Caco-2 (cell line): ENCODE measurements around the gene ARAP1. TPM values are rescaled to one million over a fixed set of nuclear protein-coding genes. Genes with fewer than 3 reads are reported as not detected.

Experiments used
- BruUV-seq: library from RNA; stranded (reverse); fragments of 400-500 nt; replicated peaks from 2 replicates; lab custom pipeline; 2021; lab: Mats Ljungman, UMichigan
- CTCF ChIA-PET: fragments of 300-600 bp; sonication (Branson Sonifier 250); formaldehyde crosslinking; loops from one replicate; lab custom pipeline; 2022; ENCODE audit warnings: antibody characterized with exemption; lab: Charles Lee
- POLR2A ChIA-PET: fragments of 300-600 bp; sonication (Branson Sonifier 250); formaldehyde crosslinking; loops from one replicate; lab custom pipeline; 2022; ENCODE audit warnings: antibody characterized with exemption; lab: Charles Lee
- DNase-seq, 2 experiments: peaks; one replicate each; pipeline versions ENCODE4 v3.0.0 to v3.0.0-alpha.2; 2020 to 2022
- H3K27me3 ChIP-seq: replicated peaks from 2 replicates; pipeline ENCODE4 v1.6.0; 2011; ENCODE audit warnings: low read length; ENCODE audit not compliant: control insufficient read depth, insufficient read depth
- H3K36me3 ChIP-seq: 2 replicates; pipeline ENCODE4 v1.5.1; 2011; ENCODE audit warnings: low read length; ENCODE audit not compliant: control insufficient read depth, insufficient read depth
- H3K4me1 ChIP-seq: fragments of 250-450 bp; sonication (Bioruptor Pico); 2 replicates; pipeline ENCODE4 v1.5.1; 2020; ENCODE audit warnings: mild to moderate bottlenecking
- H3K4me3 ChIP-seq: 2 replicates; pipeline ENCODE4 v1.5.1; 2011; ENCODE audit warnings: low read depth, mild to moderate bottlenecking, control low read depth, low read length
- H3K9me3 ChIP-seq: fragments of 250-450 bp; sonication (Bioruptor Pico); 2 replicates; pipeline ENCODE4 v1.5.1; 2020; ENCODE audit warnings: mild to moderate bottlenecking, moderate library complexity
- H3K27ac Mint-ChIP-seq: one replicate; pipeline ENCODE4 v1.8.0; 2022; ENCODE audit warnings: mixed read lengths; ENCODE audit not compliant: unreplicated experiment
- H3K27me3 Mint-ChIP-seq: one replicate; pipeline ENCODE4 v1.8.0; 2022; ENCODE audit warnings: mixed read lengths; ENCODE audit not compliant: insufficient read depth, unreplicated experiment
- H3K36me3 Mint-ChIP-seq: one replicate; pipeline ENCODE4 v1.8.0; 2022; ENCODE audit warnings: mild to moderate bottlenecking, mixed read lengths; ENCODE audit not compliant: insufficient read depth, unreplicated experiment
- H3K4me1 Mint-ChIP-seq: one replicate; pipeline ENCODE4 v1.8.0; 2022; ENCODE audit warnings: low read depth, mixed read lengths; ENCODE audit not compliant: unreplicated experiment
- H3K4me3 Mint-ChIP-seq: one replicate; pipeline ENCODE4 v1.8.0; 2022; ENCODE audit warnings: mild to moderate bottlenecking, moderate library complexity, mixed read lengths; ENCODE audit not compliant: unreplicated experiment
- H3K9me3 Mint-ChIP-seq: one replicate; pipeline ENCODE4 v1.8.0; 2022; ENCODE audit warnings: mixed read lengths; ENCODE audit not compliant: unreplicated experiment
- intact Hi-C: fragments of 100-400 bp; cut with micrococcal nuclease; formaldehyde crosslinking; loops from one replicate; pipeline ENCODE4 v1.10.0; 2022; ENCODE audit not compliant: unreplicated experiment
- total RNA-seq: library from RNA; stranded (reverse); gene quantifications from 2 replicates; pipeline ENCODE4 v1.2.3, GENCODE V29; 2022
- TF ChIP-seq, protein P1 (sequence below), 2 experiments: fragments of 200-600 bp in 1 of 2; IDR thresholded peaks; 1 replicate in 1 of 2; 2 replicates in 1 of 2; pipeline versions ENCODE4 v1.5.1 to v1.8.0; 2011 to 2022; ENCODE audit warnings: antibody characterized with exemption in 1 of 2, control low read depth in 1 of 2, inconsistent platforms in 1 of 2, low read depth in 1 of 2, low read length in 1 of 2, mild to moderate bottlenecking in 1 of 2, moderate library complexity in 1 of 2; ENCODE audit not compliant: insufficient read depth in 1 of 2, severe bottlenecking in 1 of 2, unreplicated experiment in 1 of 2

Gene ARAP1
- total RNA-seq, 1 experiment from 2014 or later: 87.1 TPM

DNA sequence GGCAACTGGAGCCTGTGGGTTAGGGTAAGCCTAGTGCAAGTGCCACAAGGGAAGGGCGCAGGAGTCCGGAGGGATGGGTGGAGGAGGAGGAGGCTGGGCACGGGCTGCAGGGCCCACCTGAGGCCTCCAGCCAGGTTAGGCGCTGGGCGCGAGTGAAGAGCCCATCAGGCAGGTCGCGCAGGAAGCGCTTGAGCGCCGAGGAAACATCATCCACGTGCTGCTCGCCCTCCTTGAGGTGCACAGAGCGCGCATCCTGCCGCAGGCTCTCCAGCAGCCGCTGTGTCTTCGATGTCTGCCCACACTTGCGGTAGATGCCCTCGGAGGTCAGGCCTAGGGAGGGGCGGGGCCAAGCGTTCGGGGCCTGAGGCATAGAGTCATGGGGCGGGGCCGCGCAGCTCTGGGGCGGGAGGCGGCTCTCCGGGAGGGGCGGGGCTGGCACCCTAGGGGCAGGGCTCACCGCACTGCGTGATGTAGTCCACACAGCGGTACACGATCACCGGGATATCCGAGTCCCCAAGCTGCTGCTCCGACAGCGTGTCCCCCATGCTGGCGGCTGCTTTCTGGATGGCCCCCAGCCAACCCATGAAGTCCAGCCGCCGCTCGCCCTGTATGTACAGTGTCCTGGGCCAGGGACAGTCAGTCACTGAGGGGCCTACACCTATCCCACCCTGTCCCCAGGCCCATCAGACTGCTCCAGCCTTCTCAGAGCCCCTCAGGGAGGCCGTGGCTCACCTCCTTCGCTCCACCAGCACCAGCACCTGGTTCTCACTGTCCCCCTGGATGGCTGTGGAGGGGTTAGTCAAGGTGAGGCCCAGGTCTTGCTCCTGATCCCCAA lies 55.1 kb downstream of the ARAP1 start:
- intact Hi-C loops: no loop called here
- ChIA-PET POLR2A (interaction anchor here (0.6 kb wide), 1 partner anchor 89 kb away, joined by 4 read pairs; no protein-coding TSS in a partner anchor), CTCF (interaction anchor here (2.5 kb wide), 1 partner anchor 13 kb away, joined by 14 read pairs; no protein-coding TSS in a partner anchor)
- H3K9me3 Mint-ChIP-seq: no peaks in the 10 kb centered on the region
- no peak for DNase-seq
- no peaks in the 10 kb centered on the region for H3K4me1 Mint-ChIP-seq
- H3K4me3 Mint-ChIP-seq: no peak overlapping the region
- Histone ChIP-seq H3K27me3 (no peaks in the 10 kb centered on the region), H3K9me3 (no peaks in the 10 kb centered on the region), H3K4me3 (no peak overlapping the region), H3K36me3 (peaks cover 10% of the 10 kb centered on the region), H3K4me1 (no peaks in the 10 kb centered on the region)
- TF ChIP-seq, protein P1, sequence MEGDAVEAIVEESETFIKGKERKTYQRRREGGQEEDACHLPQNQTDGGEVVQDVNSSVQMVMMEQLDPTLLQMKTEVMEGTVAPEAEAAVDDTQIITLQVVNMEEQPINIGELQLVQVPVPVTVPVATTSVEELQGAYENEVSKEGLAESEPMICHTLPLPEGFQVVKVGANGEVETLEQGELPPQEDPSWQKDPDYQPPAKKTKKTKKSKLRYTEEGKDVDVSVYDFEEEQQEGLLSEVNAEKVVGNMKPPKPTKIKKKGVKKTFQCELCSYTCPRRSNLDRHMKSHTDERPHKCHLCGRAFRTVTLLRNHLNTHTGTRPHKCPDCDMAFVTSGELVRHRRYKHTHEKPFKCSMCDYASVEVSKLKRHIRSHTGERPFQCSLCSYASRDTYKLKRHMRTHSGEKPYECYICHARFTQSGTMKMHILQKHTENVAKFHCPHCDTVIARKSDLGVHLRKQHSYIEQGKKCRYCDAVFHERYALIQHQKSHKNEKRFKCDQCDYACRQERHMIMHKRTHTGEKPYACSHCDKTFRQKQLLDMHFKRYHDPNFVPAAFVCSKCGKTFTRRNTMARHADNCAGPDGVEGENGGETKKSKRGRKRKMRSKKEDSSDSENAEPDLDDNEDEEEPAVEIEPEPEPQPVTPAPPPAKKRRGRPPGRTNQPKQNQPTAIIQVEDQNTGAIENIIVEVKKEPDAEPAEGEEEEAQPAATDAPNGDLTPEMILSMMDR (IDR thresholded peaks at IDR 0.05; ENCODE audit: insufficient read depth in 1 of 2, low read depth in 1 of 2, low read length in 1 of 2, severe bottlenecking in 1 of 2, unreplicated experiment in 1 of 2): no peak
- peaks cover 49% of the 10 kb centered on the region for H3K36me3 Mint-ChIP-seq
- H3K27me3 Mint-ChIP-seq: no peaks in the 10 kb centered on the region
- H3K27ac Mint-ChIP-seq: no peak overlapping the region
- BruUV-seq: TSS peak; percentile 46

DNA sequence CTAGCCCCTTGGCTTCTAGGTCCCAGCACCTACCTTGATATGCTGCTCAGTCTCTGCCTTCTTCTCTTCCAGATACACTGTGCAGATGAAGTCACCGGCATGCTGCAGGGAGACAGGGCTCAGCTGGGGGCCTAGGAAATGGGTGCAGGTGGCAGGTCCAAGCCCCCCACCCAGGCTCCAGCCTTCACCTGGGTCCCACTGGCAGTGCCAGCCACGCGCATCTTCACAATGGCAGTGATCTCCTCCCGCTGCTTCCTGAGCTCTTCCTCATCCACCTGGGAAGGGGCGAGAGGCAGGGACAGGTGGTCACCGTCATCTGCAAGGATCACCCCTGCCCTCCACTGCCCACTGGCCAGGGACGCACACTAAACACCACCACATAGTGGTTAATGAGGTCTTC lies 56.9 kb downstream of the ARAP1 start:
- no peaks in the 10 kb centered on the region for H3K4me1 Mint-ChIP-seq
- H3K9me3 ChIP-seq: no peaks in the 10 kb centered on the region
- intact Hi-C loops: no loop called here
- POLR2A ChIA-PET: no interaction called here
- no peak overlapping the region for H3K4me3 Mint-ChIP-seq
- no peak overlapping the region for H3K4me3 ChIP-seq
- no peaks in the 10 kb centered on the region for H3K27me3 Mint-ChIP-seq
- H3K4me1 ChIP-seq: no peaks in the 10 kb centered on the region
- H3K27me3 ChIP-seq: no peaks in the 10 kb centered on the region
- H3K36me3 Mint-ChIP-seq: peaks cover 35% of the 10 kb centered on the region
- H3K36me3 ChIP-seq: peaks cover 10% of the 10 kb centered on the region
- CTCF ChIA-PET: interaction anchor here (0.6 kb wide), 1 partner anchor 34 kb away, joined by 3 read pairs; no protein-coding TSS in a partner anchor
- H3K9me3 Mint-ChIP-seq: no peaks in the 10 kb centered on the region
- DNase-seq: no peak
- no TSS peak for BruUV-seq
- TF ChIP-seq, protein P1 (IDR thresholded peaks at IDR 0.05; ENCODE audit: insufficient read depth in 1 of 2, low read depth in 1 of 2, low read length in 1 of 2, severe bottlenecking in 1 of 2, unreplicated experiment in 1 of 2): no peak
- H3K27ac Mint-ChIP-seq: no peak overlapping the region

GRCh38 chr11:72693271-72693968 lies 58.8 kb downstream of the ARAP1 start:
- Histone ChIP-seq H3K9me3 (no peaks in the 10 kb centered on the region), H3K4me3 (no peak overlapping the region), H3K36me3 (peaks cover 12% of the 10 kb centered on the region), H3K4me1 (no peaks in the 10 kb centered on the region), H3K27me3 (no peaks in the 10 kb centered on the region)
- intact Hi-C loops: no loop called here
- H3K36me3 Mint-ChIP-seq: peaks cover 26% of the 10 kb centered on the region
- ChIA-PET POLR2A (no interaction called here), CTCF (no interaction called here)
- DNase-seq: no peak
- no TSS peak for BruUV-seq
- H3K4me1 Mint-ChIP-seq: no peaks in the 10 kb centered on the region
- no peaks in the 10 kb centered on the region for H3K27me3 Mint-ChIP-seq
- H3K4me3 Mint-ChIP-seq: no peak overlapping the region
- no peak overlapping the region for H3K27ac Mint-ChIP-seq
- no peaks in the 10 kb centered on the region for H3K9me3 Mint-ChIP-seq
- TF ChIP-seq, protein P1 (IDR thresholded peaks at IDR 0.05; ENCODE audit: insufficient read depth in 1 of 2, low read depth in 1 of 2, low read length in 1 of 2, severe bottlenecking in 1 of 2, unreplicated experiment in 1 of 2): peak in 1 of 2 experiments; percentile 21
